ENCODE results near the gene FSTL3.

FSTL3 gene

GRCh38 chr19:645912-646778 lies 30.0 kb upstream of the FSTL3 start:
- DNase-seq (ENCODE audit: low read depth) = no peak

GRCh38 chr19:646779-647565 lies 29.2 kb upstream of the FSTL3 start:
- DNase-seq (ENCODE audit: low read depth) = no peak

DNA sequence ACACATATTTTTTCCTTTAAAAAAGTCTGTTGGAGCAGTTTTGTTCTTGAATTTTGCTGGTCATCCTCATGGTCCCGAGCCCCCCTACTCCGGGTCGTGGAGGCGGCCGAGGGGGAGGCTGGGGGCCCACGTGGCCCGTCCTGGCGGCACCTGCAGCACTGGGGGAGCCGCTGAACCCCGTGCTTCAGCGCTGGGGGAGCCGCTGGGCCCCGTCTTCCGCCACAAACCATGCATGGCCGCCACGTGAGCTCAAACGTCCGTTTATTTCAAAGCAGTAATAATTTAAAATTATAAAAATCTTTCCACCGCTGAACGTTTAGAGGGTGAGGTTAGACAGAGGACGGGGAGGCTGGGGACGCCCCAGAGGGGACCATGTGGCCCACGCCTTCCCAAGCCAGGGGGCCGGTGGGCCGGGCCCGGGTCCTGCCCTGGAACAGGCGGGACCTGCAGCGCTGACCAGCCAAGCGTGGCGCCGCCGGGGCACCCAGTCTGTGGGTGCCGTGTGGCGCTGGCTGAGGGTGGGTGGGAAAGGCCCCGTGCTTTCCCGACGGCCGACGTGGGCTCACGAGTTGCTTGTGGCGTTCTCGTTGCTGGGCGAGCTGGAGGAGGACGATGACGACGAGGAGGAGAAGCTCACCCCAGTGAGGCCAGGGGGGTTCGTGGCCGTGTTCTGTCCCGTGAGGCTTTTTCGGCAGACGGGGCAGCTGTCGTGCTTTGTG lies 28.5 kb upstream of the FSTL3 start:
- DNase-seq (ENCODE audit: low read depth) = no peak

- DNase-seq (ENCODE audit: low read depth) = no peak
These were observed 27.9 kb upstream of the FSTL3 start for GRCh38 chr19:648305-648704.

- no peak for DNase-seq (ENCODE audit: low read depth)
These were observed 27.0 kb upstream of the FSTL3 start for GRCh38 chr19:648904-649801.

- DNase-seq (ENCODE audit: low read depth) = no peak
These were observed 26.1 kb upstream of the FSTL3 start for GRCh38 chr19:650121-650520.

DNA sequence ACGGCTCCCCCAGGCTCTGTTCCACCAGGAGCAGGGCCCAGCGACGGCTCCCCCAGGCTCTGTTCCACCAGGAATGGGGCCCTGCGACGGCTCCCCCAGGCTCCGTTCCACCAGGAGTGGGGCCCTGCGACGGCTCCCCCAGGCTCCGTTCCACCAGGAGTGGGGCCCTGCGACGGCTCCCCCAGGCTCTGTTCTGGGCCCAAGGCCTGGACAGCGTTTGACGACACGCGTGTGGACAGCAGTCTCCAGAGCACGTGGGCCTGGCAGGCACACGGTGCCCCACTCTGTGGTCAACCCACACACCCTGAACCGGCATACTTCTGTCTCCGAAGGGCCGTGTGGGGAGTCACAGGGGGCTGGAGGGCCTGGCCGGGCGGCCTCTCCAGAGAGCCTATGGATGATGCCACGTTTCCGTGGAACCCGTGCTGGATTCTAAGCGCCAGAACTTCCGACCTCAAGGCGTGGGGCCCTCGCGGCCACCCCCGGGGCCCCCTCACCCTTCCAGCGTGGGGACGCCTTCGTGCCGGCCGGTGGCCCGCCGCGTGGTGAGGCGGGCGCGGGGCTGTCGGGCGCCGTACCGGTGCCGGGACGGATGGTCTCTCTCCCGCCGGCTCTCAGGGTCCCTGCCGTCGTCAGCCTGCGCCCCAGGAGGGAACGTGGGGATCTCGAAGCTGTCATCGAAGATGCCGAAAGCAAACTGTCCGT lies 24.9 kb upstream of the FSTL3 start:
- DNase-seq (ENCODE audit: low read depth) = no peak

DNA sequence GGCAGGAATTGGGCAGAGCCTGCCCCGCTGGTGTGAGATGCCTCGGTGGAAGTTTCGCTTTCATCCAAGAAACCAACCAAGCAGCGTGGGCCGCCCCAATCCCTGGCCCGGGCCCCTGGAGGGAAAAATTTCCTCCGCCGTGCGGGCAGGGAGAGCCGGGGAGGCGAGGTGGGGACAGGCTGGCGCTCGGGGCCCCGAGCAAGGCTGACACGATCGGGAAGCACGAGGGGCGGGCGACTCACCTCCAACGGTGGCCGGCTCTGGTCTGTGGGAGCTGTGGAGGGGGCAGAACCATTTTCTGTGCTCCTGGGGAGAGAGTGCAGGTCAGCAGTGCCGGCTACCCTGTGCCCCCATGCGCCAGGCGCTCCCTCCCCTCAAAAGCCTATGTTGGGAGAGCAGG lies 24.2 kb upstream of the FSTL3 start:
- no peak for DNase-seq (ENCODE audit: low read depth)

DNA sequence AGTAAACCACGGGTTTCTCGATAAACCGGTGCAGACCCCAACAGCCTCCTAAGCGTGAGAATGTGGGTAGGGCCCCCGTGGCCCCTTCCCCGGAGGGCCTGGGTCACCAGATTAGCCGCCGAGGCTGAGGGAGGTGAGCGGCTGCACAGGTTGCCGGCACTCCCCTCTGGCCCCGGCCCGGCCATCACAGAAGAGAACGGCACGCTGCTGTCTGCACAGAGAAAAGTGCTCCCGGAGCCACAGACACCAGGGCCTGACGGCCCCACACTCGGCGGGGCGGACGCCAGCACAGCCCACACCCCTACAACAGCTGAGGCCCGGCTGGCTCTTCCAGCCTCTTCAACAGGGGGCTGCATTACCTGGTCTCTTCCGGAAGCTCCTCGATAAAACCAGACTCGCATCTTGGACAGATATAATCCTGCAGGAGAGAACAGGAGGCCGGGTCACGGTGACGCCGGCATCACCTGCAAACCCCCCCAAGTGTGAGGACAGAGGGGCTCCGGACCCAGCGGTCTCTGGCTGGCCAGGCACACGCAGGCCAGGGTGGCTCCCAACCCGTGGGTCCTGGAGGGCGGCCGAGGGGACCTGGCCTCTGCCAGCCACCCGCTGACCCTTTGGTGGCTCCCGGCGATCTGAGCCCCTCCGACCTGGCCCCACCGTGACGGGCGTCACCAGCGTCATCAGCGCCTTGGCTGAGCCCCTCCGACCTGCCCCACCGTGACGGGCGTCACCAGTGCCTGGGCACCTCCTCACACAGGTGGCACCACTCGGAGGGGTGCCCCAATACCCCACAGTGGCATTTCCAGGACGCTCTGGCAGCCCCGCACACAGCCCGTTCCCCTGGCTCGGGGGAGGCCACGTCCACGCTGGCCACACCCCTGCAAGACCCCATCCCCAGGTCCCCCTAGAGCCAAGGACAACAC lies 23.5 kb upstream of the FSTL3 start:
- no peak for DNase-seq (ENCODE audit: low read depth)

DNA sequence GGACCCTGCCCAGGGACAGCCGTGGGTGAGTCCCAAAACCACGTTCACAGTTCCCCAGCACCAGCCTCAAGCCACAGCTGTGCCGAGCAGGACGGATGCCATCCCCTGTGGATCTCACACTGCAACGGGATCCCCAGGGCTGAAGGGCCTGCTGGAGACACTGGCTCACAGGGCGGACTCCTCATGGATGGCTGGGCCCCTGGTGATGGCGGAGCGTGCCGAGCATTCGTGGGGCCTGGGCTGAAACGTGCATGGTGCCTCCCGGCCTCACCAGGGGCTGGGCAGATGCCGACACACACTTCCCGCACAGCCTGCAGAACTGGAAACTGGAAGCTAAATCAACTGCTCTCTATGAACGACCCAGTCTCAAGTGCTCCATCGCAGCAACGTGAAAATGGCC lies 22.8 kb upstream of the FSTL3 start:
- DNase-seq (ENCODE audit: low read depth) = no peak

- no peak for DNase-seq (ENCODE audit: low read depth)
These were observed 20.5 kb upstream of the FSTL3 start for GRCh38 chr19:655691-656090.

- no peak for DNase-seq (ENCODE audit: low read depth)
These were observed 19.2 kb upstream of the FSTL3 start for GRCh38 chr19:656751-657559.

DNA sequence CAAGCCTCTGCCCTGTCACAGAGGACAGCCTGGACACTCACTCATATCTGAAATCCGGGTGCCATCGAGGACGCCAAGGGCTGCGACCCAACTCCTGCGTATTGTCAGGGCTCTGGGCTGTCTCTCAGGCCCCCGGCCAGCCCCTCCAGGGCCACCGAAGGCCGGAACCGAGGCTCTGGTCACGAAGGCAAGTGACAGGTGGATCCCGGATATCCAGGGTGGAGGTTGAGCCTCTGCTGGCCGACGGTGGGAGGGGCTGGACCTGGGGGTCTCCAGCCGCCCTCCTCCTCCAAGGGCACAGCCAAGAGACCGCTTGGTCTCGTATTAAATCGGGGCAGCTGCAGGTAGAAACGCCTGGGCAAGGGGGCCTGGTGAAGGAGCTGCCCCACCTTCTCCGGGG lies 18.6 kb upstream of the FSTL3 start:
- no peak for DNase-seq (ENCODE audit: low read depth)

- DNase-seq (ENCODE audit: low read depth) = no peak
These were observed 17.9 kb upstream of the FSTL3 start for GRCh38 chr19:658059-658839.

- DNase-seq (ENCODE audit: low read depth) = no peak
These were observed 17.0 kb upstream of the FSTL3 start for GRCh38 chr19:658916-659839.

GRCh38 chr19:660793-661426 lies 15.3 kb upstream of the FSTL3 start:
- DNase-seq (ENCODE audit: low read depth) = no peak

All from activated T-helper 9 cell treated with anti-CD3 and anti-CD28 coated beads, Interleukin-2, amount 50 U/mL, for 16 hours (primary cell).